Muscle layer of duodenum (tissue), 2 donors: ENCODE results near the gene TANC1.

ENCODE experiments used
- H3K27ac ChIP-seq: one replicate; pipeline ENCODE4 v1.7.0; 2013; ENCODE audit warnings: mild to moderate bottlenecking, low read length
- H3K27me3 ChIP-seq: one replicate; pipeline ENCODE4 v1.7.0; 2013; ENCODE audit warnings: low read depth, mild to moderate bottlenecking, control low read depth, low read length
- H3K36me3 ChIP-seq, 2 donors: one replicate each; pipeline ENCODE4 v1.7.0; 2013; ENCODE audit warnings: low read length in 2 of 2, control low read depth in 1 of 2, mild to moderate bottlenecking in 1 of 2; ENCODE audit not compliant: insufficient read depth in 2 of 2, control insufficient read depth in 1 of 2
- H3K4me1 ChIP-seq, 2 donors: one replicate each; pipeline ENCODE4 v1.7.0; 2013; ENCODE audit warnings: low read length in 2 of 2, mild to moderate bottlenecking in 2 of 2, control low read depth in 1 of 2, moderate library complexity in 1 of 2; ENCODE audit not compliant: insufficient read depth in 2 of 2, control insufficient read depth in 1 of 2
- H3K4me3 ChIP-seq, 2 donors: one replicate each; pipeline ENCODE4 v1.7.0; 2013; ENCODE audit warnings: low read length in 2 of 2, low read depth in 1 of 2, mild to moderate bottlenecking in 1 of 2
- H3K9me3 ChIP-seq, 2 donors: one replicate each; pipeline ENCODE4 v1.7.0; 2013; ENCODE audit warnings: low read length in 2 of 2, control low read depth in 1 of 2, mild to moderate bottlenecking in 1 of 2; ENCODE audit not compliant: control insufficient read depth in 1 of 2
- donor health status: healthy.

The TANC1 gene

DNA sequence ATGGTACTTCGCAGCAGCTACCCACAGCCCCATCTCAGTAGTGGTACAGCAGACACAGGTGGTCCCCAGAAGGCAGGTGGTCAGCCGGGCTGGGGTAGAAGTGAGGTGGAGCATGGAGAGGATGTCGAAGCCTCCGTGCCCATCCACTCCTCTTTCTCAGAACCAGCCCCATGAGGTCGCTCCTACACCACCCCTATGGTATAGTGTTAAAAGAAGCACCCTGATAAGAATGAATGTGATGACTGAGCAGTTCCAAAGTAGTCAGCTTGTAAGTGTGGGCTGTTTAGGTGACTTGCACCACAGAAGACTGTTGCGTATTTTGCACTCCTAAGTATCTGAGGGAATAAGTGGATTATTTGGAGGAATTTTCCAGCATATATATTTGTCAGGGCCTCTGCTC, 206.7 kb downstream of the TANC1 start:
- peaks cover 0 to 16% of the 10 kb centered on the region in 2 donors for H3K4me1 ChIP-seq
- H3K36me3 ChIP-seq: peaks cover 17 to 26% of the 10 kb centered on the region in 2 donors
- H3K4me3 ChIP-seq: no peak overlapping the region
- no peaks in the 10 kb centered on the region for H3K27me3 ChIP-seq
- no peak overlapping the region for H3K27ac ChIP-seq
- no peaks in the 10 kb centered on the region for H3K9me3 ChIP-seq

DNA sequence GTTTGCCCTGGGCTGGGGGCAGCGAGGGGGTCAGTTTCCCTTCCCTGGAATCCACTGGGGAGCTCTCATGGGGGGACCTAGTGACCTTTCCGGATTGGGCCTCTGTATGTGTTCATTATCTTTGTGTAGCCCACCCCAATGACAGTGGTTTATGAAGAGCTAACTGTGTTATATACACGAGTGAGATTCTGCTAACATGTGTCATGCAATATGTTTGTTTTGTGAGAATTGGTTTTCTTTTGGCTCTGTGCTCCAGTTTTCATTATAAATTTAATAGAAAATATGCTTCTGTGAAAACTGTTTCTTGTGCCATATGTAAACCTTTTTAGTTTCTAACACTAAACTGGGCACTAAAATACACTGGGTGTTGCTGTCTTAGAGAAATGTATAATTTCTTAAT, 207.5 kb downstream of the TANC1 start:
- H3K36me3 ChIP-seq: peaks cover 17 to 26% of the 10 kb centered on the region in 2 donors
- no peak overlapping the region for H3K4me3 ChIP-seq
- no peaks in the 10 kb centered on the region for H3K27me3 ChIP-seq
- no peaks in the 10 kb centered on the region for H3K9me3 ChIP-seq
- peaks cover 0 to 16% of the 10 kb centered on the region in 2 donors for H3K4me1 ChIP-seq
- H3K27ac ChIP-seq: no peak overlapping the region

GRCh38 chr2:159176555-159176954, 208.1 kb downstream of the TANC1 start:
- Histone ChIP-seq H3K4me3 (no peak overlapping the region), H3K27ac (no peak overlapping the region), H3K36me3 (peaks cover 17 to 26% of the 10 kb centered on the region in 2 donors), H3K4me1 (peaks cover 0 to 16% of the 10 kb centered on the region in 2 donors), H3K9me3 (no peaks in the 10 kb centered on the region), H3K27me3 (no peaks in the 10 kb centered on the region)

DNA sequence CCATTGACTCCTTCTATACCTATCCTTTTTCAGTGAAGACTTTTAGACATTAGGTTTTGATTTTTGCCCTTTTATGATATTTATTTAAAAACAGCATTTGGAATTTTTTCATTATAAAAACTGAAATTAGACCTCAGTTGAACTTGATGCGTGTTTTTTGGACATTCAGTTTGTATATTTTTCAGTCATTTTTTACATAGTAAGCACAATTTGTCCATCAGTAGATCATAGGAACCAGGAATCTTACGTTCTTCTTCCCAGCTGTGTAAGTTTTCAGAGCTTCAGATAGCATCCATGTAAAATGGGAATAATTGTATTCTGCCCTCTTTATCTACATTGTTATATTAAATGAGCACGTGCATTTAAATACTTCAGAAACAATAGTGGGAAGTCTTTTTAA, 208.9 kb downstream of the TANC1 start:
- no peak overlapping the region for H3K27ac ChIP-seq
- H3K4me3 ChIP-seq: no peak overlapping the region
- peaks cover 0 to 16% of the 10 kb centered on the region in 2 donors for H3K4me1 ChIP-seq
- H3K9me3 ChIP-seq: no peaks in the 10 kb centered on the region
- H3K36me3 ChIP-seq: peaks cover 14 to 26% of the 10 kb centered on the region in 2 donors
- H3K27me3 ChIP-seq: no peaks in the 10 kb centered on the region

DNA sequence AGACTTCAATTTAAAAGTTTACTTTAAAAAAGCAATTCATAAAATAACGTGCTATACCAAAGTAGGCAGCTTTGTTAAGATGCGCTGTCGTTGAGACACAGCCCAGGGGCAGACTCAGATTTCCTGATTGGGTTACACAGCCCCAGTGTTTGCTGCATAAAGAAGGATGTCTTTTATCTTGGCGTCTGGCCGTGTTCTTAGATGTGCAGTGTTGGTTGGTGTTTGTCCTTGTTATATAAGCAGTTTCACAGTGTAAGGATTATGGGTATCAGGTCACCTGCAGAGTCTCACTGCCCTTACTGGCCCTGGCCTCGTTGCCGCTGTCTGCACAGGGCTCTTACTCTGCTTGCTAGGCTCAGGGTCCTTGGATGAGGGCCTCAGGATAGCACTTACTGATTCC, 209.5 kb downstream of the TANC1 start:
- Histone ChIP-seq H3K9me3 (no peaks in the 10 kb centered on the region), H3K4me3 (no peak overlapping the region), H3K36me3 (peaks cover 8 to 26% of the 10 kb centered on the region in 2 donors), H3K4me1 (peaks cover 0 to 16% of the 10 kb centered on the region in 2 donors), H3K27me3 (no peaks in the 10 kb centered on the region), H3K27ac (no peak overlapping the region)

DNA sequence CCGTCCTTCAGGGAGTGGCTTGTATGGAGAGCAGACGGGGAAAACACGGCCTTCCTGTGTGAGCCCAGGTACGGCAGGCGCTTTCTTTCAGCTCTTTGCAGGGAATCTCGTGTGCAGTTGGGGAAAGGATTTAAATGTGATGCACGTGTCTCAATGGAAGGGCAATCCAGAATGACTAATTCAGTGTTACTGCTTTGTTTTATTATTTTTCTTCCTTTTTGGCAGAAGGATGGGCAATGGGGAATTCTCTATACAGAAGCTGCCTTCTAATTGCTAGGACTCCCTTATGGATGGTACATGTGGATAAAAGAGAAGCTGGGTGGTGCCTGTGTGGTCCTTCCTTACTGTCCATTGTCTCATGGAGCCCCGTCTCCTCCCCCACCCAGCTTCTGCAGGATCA, 210.7 kb downstream of the TANC1 start:
- H3K27me3 ChIP-seq: no peaks in the 10 kb centered on the region
- peaks cover 0 to 16% of the 10 kb centered on the region in 2 donors for H3K4me1 ChIP-seq
- H3K4me3 ChIP-seq: no peak overlapping the region
- H3K27ac ChIP-seq: no peak overlapping the region
- H3K9me3 ChIP-seq: no peaks in the 10 kb centered on the region
- H3K36me3 ChIP-seq: peaks cover 8 to 30% of the 10 kb centered on the region in 2 donors

GRCh38 chr2:159179696-159180095, 211.3 kb downstream of the TANC1 start:
- Histone ChIP-seq H3K36me3 (peaks cover 8 to 31% of the 10 kb centered on the region in 2 donors), H3K9me3 (no peaks in the 10 kb centered on the region), H3K27me3 (no peaks in the 10 kb centered on the region), H3K4me3 (no peak overlapping the region), H3K27ac (no peak overlapping the region), H3K4me1 (peaks cover 0 to 17% of the 10 kb centered on the region in 2 donors)

GRCh38 chr2:159183346-159183745, 214.9 kb downstream of the TANC1 start:
- peaks cover 21 to 25% of the 10 kb centered on the region in 2 donors for H3K36me3 ChIP-seq
- H3K27ac ChIP-seq: no peak overlapping the region

DNA sequence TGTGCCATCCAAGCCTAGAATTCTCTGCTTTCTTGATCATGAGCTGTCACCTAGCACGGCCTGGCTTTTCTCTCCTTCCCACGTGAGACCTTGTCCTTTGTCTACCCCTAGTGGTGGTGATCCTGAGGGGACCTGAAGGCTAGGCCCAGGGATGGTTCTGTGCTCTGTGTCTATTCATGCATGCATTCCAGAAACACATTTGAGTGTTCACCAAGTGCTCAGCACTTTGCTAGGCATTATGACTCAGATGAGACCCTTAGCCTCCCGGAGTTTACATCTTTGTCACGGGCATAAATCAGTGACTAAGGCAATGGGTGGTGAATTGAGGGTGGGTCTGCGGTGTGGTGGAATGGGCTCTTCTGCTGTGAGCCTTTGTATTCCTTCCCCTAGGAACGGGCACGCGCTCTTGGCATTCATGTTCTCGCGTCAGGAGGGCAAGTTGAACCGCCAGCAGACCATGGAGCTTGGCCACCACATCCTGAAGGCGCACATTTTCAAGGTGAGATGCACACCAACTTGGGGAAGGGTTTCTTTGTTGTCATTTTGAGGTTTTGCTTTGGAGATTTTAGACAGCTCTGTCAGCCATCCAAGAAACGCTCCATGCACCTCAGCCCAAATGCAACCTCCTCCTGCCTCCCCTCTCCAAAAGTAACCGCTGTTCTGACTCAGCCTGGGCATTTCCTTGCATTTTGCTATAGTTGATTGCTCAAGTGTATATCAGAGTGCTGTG, 217.1 kb downstream of the TANC1 start:
- Histone ChIP-seq H3K9me3 (no peaks in the 10 kb centered on the region), H3K4me1 (peaks cover 3 to 8% of the 10 kb centered on the region in 2 donors), H3K27me3 (no peaks in the 10 kb centered on the region), H3K4me3 (no peak overlapping the region), H3K36me3 (peaks cover 10 to 21% of the 10 kb centered on the region in 2 donors), H3K27ac (no peak overlapping the region)

More at GRCh38 chr2:159183346-159183745, 214.9 kb downstream of the TANC1 start:
- no peak overlapping the region for H3K4me3 ChIP-seq
- peaks cover 0 to 15% of the 10 kb centered on the region in 2 donors for H3K4me1 ChIP-seq
- no peaks in the 10 kb centered on the region for H3K27me3 ChIP-seq
- no peaks in the 10 kb centered on the region for H3K9me3 ChIP-seq

DNA sequence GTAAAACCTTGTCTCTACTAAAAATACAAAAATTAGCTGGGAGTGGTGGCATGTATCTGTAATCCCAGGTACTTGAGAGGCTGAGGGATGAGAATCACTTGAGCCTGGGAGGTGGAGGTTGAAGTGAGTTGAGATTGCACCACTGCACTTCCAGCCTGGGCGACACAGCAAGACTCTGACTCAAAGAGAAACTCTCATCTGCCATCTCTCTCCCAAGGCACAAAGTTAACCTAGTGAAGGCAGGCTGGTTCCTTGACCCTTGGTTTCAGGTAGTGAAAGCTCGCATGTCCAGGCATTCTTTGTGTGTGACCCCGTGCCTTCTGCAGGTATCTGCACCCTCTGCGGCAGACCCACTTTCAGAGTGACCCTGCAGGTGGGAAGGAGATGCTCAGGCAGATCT, 218.0 kb downstream of the TANC1 start:
- Histone ChIP-seq H3K4me1 (peaks cover 3 to 8% of the 10 kb centered on the region in 2 donors), H3K27me3 (no peaks in the 10 kb centered on the region), H3K9me3 (no peaks in the 10 kb centered on the region), H3K4me3 (no peak overlapping the region), H3K36me3 (peaks cover 14 to 24% of the 10 kb centered on the region in 2 donors), H3K27ac (no peak overlapping the region)

GRCh38 chr2:159187106-159187505, 218.7 kb downstream of the TANC1 start:
- Histone ChIP-seq H3K9me3 (no peaks in the 10 kb centered on the region), H3K4me3 (no peak overlapping the region), H3K36me3 (peaks cover 14 to 30% of the 10 kb centered on the region in 2 donors), H3K4me1 (peaks cover 3 to 8% of the 10 kb centered on the region in 2 donors), H3K27me3 (no peaks in the 10 kb centered on the region), H3K27ac (no peak overlapping the region)

- Histone ChIP-seq H3K27ac (no peak overlapping the region), H3K4me1 (peaks cover 3 to 8% of the 10 kb centered on the region in 2 donors), H3K36me3 (peaks cover 18 to 30% of the 10 kb centered on the region in 2 donors), H3K9me3 (no peaks in the 10 kb centered on the region), H3K4me3 (no peak overlapping the region), H3K27me3 (no peaks in the 10 kb centered on the region)
Observed at GRCh38 chr2:159188449-159188848, 220.0 kb downstream of the TANC1 start.
